Mucosa of gallbladder (tissue), 1 donor: ENCODE data around the gene ALOX15. TPM values are rescaled to one million over a fixed set of nuclear protein-coding genes. Genes with fewer than 3 reads are reported as not detected.
"Not testable (repeated sequence)": the region's sequence is repeated elsewhere in the genome, so short reads cannot be mapped to it uniquely, and the experiment has no call there.

Source experiments
- DNase-seq: peaks from one replicate; pipeline ENCODE4 v3.0.0-alpha.2; 2020; ENCODE audit warnings: low spot score
- total RNA-seq: library from RNA; stranded (reverse); gene quantifications from one replicate; pipeline ENCODE4 v1.2.1, GENCODE V29; 2021
- donor health status: DM: no; HTN: no; CAD: no.

ALOX15 gene
- total RNA-seq, 1 donor from 2014 or later = 0.49 TPM

- no peak for DNase-seq
Measured at GRCh38 chr17:4617590-4618351, 23.7 kb downstream of the ALOX15 start.

- DNase-seq = no peak
Measured at GRCh38 chr17:4617090-4617489, 24.4 kb downstream of the ALOX15 start.

GRCh38 chr17:4616476-4616875 lies 25.0 kb downstream of the ALOX15 start:
- no peak for DNase-seq

- no peak for DNase-seq
Measured at GRCh38 chr17:4610656-4611055, 30.8 kb downstream of the ALOX15 start.

- no peak for DNase-seq
Measured at GRCh38 chr17:4610162-4610561, 31.3 kb downstream of the ALOX15 start.

- DNase-seq = no peak
Measured at GRCh38 chr17:4609761-4610160, 31.7 kb downstream of the ALOX15 start.

- peak; percentile 71 for DNase-seq
Measured at GRCh38 chr17:4607773-4608187, 33.7 kb downstream of the ALOX15 start.

- DNase-seq = no peak
Measured at GRCh38 chr17:4607261-4607741, 34.2 kb downstream of the ALOX15 start.

GRCh38 chr17:4605826-4606225 lies 35.7 kb downstream of the ALOX15 start:
- DNase-seq = no peak

- not testable (repeated sequence) for DNase-seq
Measured at GRCh38 chr17:4604736-4605135, 36.7 kb downstream of the ALOX15 start.

- DNase-seq = peak; percentile 55
Measured at GRCh38 chr17:4604111-4604644, 37.3 kb downstream of the ALOX15 start.

- DNase-seq = no peak
Measured at GRCh38 chr17:4602041-4602440, 39.4 kb downstream of the ALOX15 start.

GRCh38 chr17:4601326-4601725 lies 40.2 kb downstream of the ALOX15 start:
- no peak for DNase-seq

GRCh38 chr17:4600563-4600962 lies 40.9 kb downstream of the ALOX15 start:
- DNase-seq = no peak

GRCh38 chr17:4599505-4600281 lies 41.8 kb downstream of the ALOX15 start:
- peak; percentile 23 for DNase-seq

GRCh38 chr17:4598776-4599504 lies 42.5 kb downstream of the ALOX15 start:
- DNase-seq = peak; percentile 65

- no peak for DNase-seq
Measured at GRCh38 chr17:4597975-4598374, 43.5 kb downstream of the ALOX15 start.

GRCh38 chr17:4596636-4597380 lies 44.7 kb downstream of the ALOX15 start:
- DNase-seq = no peak

GRCh38 chr17:4595685-4596342 lies 45.7 kb downstream of the ALOX15 start:
- not testable (repeated sequence) for DNase-seq

- no peak for DNase-seq
Measured at GRCh38 chr17:4594931-4595684, 46.4 kb downstream of the ALOX15 start.
